ENCODE results near the gene ATP2C2. TPM values are rescaled to one million over a fixed set of nuclear protein-coding genes. Genes with fewer than 3 reads are reported as not detected.
A peak's percentile ranks its signal among the peaks of the same experiment; 100 is the strongest.
"Not testable (repeated sequence)": the region's sequence is repeated elsewhere in the genome, so short reads cannot be mapped to it uniquely, and the experiment has no call there.

Gene ATP2C2
- total RNA-seq, 1 donor from 2014 or later = 33.2 TPM

- DNase-seq (ENCODE audit: low spot score) = not testable (repeated sequence)
These were observed 27.7 kb downstream of the ATP2C2 start for GRCh38 chr16:84396082-84396481.

GRCh38 chr16:84396537-84397008 lies 28.2 kb downstream of the ATP2C2 start:
- peak; percentile 71 for DNase-seq (ENCODE audit: low spot score)

GRCh38 chr16:84397090-84397489 lies 28.8 kb downstream of the ATP2C2 start:
- no peak for DNase-seq (ENCODE audit: low spot score)

DNA sequence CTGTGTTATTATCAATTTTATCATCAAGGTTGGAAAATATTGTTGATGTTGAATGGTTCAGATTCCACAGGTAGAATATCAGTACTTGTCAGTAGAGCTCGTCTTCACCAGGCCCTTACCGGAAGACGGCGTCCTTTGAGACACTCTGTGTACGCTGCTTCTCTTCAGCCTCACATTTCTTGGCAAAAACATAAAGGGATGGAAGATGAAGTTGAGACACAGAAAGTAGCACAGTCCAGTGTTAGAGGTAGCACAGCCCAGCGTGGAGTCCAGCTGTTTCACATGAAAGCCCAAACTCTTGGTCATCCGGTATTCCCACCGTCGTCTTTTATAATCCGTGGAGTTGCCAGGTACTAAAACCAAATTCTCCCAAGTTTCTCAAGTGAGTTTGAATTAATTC lies 30.4 kb downstream of the ATP2C2 start:
- no peak for DNase-seq (ENCODE audit: low spot score)

GRCh38 chr16:84399912-84400311 lies 31.6 kb downstream of the ATP2C2 start:
- DNase-seq (ENCODE audit: low spot score) = not testable (repeated sequence)

DNA sequence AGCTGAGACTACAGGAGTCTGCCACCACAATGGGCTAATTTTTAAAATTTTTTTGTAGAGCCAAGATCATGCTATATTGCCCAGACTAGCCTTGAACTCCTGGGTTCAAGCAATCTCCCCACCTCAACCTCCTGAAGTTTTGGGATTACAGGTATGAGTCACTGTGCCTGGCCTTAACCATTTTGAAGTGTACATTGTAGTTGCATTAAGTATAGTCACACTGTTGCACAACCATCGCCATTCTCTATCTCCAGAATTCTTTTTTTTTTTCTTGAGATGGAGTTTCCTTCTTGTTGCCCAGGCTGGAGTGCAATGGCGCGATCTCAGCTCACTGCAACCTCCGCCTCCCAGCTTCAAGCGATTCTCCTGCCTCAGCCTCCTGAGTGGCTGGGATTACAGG lies 35.1 kb downstream of the ATP2C2 start:
- not testable (repeated sequence) for DNase-seq (ENCODE audit: low spot score)

- no peak for DNase-seq (ENCODE audit: low spot score)
These were observed 36.0 kb downstream of the ATP2C2 start for GRCh38 chr16:84404324-84404723.

DNA sequence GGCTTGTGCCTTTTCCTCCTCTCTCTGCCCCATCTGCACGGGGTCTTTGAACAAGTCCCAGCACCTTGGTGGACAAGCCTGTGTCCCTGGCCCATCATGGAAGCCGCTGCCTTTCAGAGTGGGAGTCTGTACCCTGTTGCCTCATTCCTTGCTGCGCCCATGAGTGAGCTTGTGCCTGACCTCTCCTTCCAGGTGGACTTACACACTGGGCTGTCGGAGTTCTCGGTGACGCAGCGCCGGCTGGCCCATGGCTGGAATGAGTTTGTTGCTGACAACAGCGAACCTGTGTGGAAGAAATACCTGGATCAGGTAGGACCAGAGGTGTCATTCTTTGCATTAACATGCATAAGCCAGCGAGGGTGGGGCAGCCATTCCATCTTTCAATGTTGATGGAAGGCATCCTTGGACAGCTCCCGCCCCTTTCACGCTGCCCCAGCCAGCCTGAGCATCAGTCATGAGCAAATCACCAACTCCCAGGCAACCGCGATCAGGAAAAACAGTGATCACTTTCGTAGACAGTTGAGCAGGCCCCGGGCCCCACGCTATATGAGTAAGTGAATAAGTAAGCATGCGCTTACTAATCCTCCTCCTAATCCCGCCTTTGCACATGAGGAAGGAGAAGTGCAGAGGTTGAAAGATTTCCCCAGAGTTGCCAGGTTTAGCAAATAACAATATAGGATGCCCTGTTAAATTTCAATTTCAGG lies 36.8 kb downstream of the ATP2C2 start:
- no peak for DNase-seq (ENCODE audit: low spot score)

GRCh38 chr16:84406006-84406963 lies 37.9 kb downstream of the ATP2C2 start:
- DNase-seq (ENCODE audit: low spot score) = no peak

- no peak for DNase-seq (ENCODE audit: low spot score)
These were observed 39.4 kb downstream of the ATP2C2 start for GRCh38 chr16:84407588-84408313.

- DNase-seq (ENCODE audit: low spot score) = no peak
These were observed 40.0 kb downstream of the ATP2C2 start for GRCh38 chr16:84408314-84408690.

DNA sequence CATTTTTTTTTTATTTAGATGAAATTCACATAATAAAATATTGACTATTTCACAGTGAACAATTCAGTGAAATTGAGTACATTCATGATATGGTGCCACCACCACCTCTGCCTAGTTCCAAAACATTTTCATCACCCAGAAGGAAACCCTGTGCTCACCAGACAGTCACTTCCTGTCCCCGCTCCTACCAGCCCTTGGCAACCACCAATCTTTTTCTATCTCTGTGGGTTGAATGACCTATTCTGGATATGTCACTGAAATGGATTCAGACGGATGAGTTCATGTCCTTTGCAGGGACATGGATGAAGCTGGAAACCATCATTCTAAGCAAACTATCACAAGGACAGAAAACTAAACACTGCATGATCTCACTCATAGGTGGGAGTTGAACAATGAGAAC lies 40.5 kb downstream of the ATP2C2 start:
- DNase-seq (ENCODE audit: low spot score) = no peak

DNA sequence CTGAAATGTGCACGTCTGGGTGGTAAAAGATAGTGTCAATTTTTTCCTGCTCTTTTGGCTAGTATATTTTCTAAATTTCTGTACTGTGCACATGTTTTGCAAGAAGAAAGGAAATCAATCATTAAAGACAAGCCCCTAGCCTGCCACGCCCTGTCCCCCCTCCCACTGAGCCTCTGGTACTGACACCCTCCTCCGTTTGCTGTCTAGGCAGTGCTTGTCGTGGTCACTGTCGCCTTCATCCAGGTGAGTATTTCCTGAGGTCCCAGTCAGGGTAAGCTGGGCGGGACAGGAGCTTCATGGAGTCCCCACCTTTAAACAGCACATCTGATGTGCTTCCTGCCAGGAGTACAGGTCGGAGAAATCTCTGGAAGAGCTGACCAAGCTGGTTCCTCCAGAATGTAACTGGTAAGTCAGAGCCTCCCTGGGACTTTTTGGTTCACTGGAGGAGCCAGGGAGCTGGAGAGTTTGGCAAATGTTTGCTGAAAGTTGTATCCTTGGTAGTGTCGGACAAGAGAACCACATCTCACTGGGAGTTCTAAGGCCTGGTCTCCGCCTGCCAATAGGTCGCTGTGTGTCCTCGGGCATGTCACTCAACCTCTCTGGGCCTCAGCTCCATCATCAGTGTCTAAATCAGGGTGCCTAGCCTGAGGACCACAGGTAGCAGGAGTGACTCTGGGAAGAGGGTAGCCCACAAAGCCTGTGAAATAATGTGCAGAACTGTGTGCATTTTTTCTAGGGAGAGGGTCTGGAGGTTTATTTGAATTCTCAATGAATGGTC lies 42.2 kb downstream of the ATP2C2 start:
- no peak for DNase-seq (ENCODE audit: low spot score)

GRCh38 chr16:84411768-84412167 lies 43.4 kb downstream of the ATP2C2 start:
- DNase-seq (ENCODE audit: low spot score) = no peak

DNA sequence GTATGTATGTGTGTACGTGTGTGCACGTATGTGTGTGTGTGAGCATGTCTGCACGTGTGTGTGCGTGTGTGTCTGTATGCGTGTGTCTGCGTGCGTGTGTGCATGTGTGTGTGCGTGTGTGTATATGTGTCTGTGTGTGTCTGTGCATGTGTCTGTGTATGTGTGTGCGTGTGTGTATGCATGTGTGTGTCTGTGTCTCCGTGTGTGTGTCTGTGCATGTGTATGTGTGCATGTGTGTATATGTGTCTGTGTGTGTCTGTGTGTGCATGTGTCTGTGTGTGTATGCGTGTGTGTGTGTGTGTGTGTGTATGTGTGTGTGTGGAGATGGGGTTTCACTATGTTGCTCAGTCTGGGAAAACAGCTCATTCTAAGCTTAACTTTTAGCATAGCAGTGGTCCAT lies 43.9 kb downstream of the ATP2C2 start:
- DNase-seq (ENCODE audit: low spot score) = no peak

DNA sequence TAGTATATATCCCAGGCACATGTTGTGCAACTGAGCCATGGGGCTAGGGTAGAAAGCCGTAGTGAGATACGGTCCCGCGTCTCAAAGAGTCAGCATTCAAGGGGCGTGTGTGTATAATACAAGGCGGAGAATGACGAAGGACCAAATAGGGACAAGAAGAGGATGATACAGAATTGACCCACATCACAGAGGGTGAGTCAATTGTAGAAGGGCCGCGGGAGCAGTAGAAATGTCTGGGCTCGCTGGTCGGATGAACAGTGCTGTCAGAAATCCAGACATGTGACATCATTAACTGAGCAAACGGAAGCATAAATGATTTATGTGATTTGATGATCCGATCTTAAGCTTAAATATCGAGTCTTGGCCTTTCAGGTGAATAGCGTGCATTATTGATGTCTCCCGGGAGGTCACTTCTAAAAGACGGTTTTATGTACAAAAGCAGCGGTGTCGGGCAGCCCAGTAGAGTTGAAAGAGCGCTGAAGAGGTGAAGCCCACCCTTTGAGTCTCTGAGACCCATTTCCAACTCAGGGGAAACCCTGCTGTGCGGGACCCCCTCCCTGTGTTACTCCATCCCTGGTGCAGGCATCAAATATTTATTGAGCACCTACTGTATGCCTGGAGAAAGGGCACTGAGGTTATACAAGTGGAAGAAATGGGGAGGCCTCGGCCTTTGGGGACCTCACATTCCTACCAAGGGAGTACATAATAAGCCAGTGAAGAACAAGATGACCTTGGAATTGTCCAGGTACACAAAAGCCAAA lies 45.1 kb downstream of the ATP2C2 start:
- no peak for DNase-seq (ENCODE audit: low spot score)

DNA sequence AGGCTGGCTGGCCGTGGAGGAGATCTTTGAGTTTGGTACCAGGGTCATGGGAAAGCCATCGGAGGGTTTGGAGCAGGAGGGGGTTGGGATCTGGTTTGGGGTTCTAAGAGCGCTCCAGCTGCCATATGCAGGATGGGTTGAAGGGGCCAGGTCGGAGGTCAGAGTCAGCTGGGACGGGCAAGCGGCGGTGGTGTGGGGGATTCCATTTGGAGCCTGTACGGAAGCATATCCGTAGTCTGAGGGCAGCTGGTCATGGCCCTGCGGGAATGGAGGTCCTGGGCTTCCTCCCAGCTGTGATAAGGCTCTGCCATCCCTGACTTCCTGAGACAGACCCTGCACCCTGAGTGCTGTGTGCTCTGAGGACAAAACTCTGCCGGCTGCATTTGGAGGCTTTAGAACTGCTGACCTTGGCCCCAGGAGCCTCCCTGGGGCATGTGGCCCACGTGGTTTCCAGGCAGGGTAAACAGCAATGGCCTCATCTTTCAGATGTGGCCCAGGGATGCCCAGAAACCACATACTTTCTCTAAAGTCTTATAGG lies 46.5 kb downstream of the ATP2C2 start:
- DNase-seq (ENCODE audit: low spot score) = no peak

DNA sequence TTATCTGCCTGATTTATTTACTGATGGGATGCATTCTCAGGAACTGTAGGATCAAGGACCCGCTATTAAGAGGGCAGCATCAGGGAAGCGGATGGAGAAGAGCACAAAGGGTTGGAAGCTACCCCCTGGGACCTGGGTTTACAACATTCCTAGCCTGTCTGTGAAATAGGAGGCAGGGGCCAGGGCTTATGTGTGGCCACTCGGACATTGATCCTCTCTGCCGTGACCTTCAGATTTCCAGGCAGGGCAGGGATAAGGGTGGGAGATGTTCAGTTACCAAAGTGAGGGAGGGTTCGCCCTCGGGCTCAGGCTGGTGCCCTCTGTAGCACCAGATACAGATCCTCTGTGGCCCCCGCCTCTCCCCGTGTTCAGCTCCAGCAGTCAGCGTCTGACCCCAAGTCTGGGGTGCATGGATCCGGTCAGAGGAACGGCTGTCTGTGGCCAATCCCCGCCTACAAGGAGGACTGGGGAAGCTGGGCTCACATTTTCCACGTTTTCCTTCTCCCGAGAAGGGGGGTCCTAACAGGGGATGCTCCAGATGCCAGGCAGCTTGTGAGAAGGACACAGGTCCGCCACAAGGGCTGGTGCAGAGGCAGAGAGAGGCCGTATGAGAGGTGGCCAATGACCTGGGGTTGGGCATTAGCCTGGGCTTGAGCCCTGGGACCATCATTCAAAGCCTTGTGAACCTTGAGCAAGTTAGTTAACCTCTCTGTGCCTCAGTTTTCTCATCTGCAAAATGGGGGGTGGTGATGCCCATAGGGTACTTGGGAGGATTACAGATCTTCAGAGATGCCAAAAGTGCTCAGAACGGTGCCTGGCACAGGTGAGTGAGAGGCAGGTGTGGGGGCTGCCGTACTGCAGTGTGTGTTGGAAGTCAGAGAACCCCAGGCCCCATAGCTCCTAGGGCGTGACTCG lies 48.3 kb downstream of the ATP2C2 start:
- no peak for DNase-seq (ENCODE audit: low spot score)

Data from ureter (tissue), 1 donor.